GM12878 (cell line): Measurements from ENCODE around the gene DUOXA1. TPM values are rescaled to one million over a fixed set of nuclear protein-coding genes. Genes with fewer than 3 reads are reported as not detected.
A peak's percentile ranks its signal among the peaks of the same experiment; 100 is the strongest.

Experiments
- ATAC-seq: fragments of 200-7000 bp; cut with Tn5 transposase; 3 replicates; pipeline ENCODE4 v1.9.1; 2020; ENCODE audit warnings: mild to moderate bottlenecking, moderate library complexity
- BruUV-seq: library from RNA; stranded (reverse); fragments of 400-500 nt; replicated peaks from 2 replicates; lab custom pipeline; 2021; lab: Mats Ljungman, UMichigan
- CTCF ChIA-PET: fragments of 300-600 bp; sonication (Branson Sonifier 250); formaldehyde crosslinking; extraction: SDS; loops from one replicate; lab custom pipeline; 2021; ENCODE audit warnings: inconsistent platforms; lab: Yijun Ruan, JAX
- POLR2A ChIA-PET: fragments of 350-600 bp; formaldehyde crosslinking; extraction: SDS; loops from one replicate; lab custom pipeline; 2021; ENCODE audit warnings: inconsistent platforms; lab: Charles Lee
- RAD21 ChIA-PET: fragments of 300-600 bp; sonication (Branson Sonifier 250); formaldehyde crosslinking; loops from one replicate; lab custom pipeline; 2023; ENCODE audit warnings: antibody characterized with exemption; ENCODE audit not compliant: unreplicated experiment; lab: Charles Lee
- SMC1A ChIA-PET: fragments of 300-600 bp; sonication (Branson Sonifier 250); formaldehyde crosslinking; loops from one replicate; lab custom pipeline; 2023; ENCODE audit not compliant: unreplicated experiment, uncharacterized antibody; lab: Charles Lee
- DNase-seq: peaks from one replicate; pipeline ENCODE4 v3.0.0-alpha.2; 2011; ENCODE audit warnings: low read depth, low spot score
- FAIRE-seq: peaks from 3 replicates; lab custom pipeline; 2011; peaks lifted over from hg19 to GRCh38; lab: Jason Lieb, UNC
- H2AFZ ChIP-seq: 2 replicates; pipeline ENCODE4 v1.6.0; 2011; ENCODE audit warnings: low read depth, low read length, control low read depth; ENCODE audit not compliant: control insufficient read depth
- H3K27ac ChIP-seq: 2 replicates; pipeline ENCODE4 v1.5.1; 2011; ENCODE audit warnings: control low read depth; ENCODE audit not compliant: control insufficient read depth, insufficient read depth
- H3K27me3 ChIP-seq, 2 experiments: replicated peaks in 1 of 2; 2 replicates each; pipeline versions ENCODE4 v1.6.0 to v1.6.1; 2011; ENCODE audit warnings: low read length in 1 of 2; ENCODE audit not compliant: control insufficient read depth in 2 of 2, insufficient read depth in 2 of 2
- H3K36me3 ChIP-seq, 2 experiments: 2 replicates each; pipeline ENCODE4 v1.5.1; 2011; ENCODE audit warnings: low read length in 1 of 2; ENCODE audit not compliant: control insufficient read depth in 2 of 2, insufficient read depth in 2 of 2
- H3K4me1 ChIP-seq: 2 replicates; pipeline ENCODE4 v1.6.1; 2011; ENCODE audit warnings: mild to moderate bottlenecking, low read length, moderate library complexity, mixed read lengths; ENCODE audit not compliant: control insufficient read depth, insufficient read depth
- H3K4me2 ChIP-seq: 2 replicates; pipeline ENCODE4 v1.6.0; 2011; ENCODE audit warnings: control low read depth; ENCODE audit not compliant: control insufficient read depth, insufficient read depth
- H3K4me3 ChIP-seq: fragments of 200-600 bp; sonication (generic); 2 replicates; pipeline ENCODE4 v1.5.1; 2016
- H3K79me2 ChIP-seq: 2 replicates; pipeline ENCODE4 v1.6.0; 2011; ENCODE audit warnings: low read length; ENCODE audit not compliant: control insufficient read depth, insufficient read depth
- H3K9ac ChIP-seq: 2 replicates; pipeline ENCODE4 v1.8.0; 2011; ENCODE audit warnings: low read length, control low read depth, mixed read lengths; ENCODE audit not compliant: control insufficient read depth, insufficient read depth
- H3K9me3 ChIP-seq: replicated peaks from 3 replicates; pipeline ENCODE4 v1.5.1; 2011; ENCODE audit warnings: mild to moderate bottlenecking, low read length; ENCODE audit not compliant: control insufficient read depth, insufficient read depth
- H4K20me1 ChIP-seq: 2 replicates; pipeline ENCODE4 v1.6.0; 2011; ENCODE audit not compliant: control insufficient read depth, insufficient read depth
- BMI1 ChIP-seq: fragments of 450-650 bp; IDR thresholded peaks from 2 replicates; pipeline ENCODE4 v1.6.1; 2016; ENCODE audit warnings: mild to moderate bottlenecking, moderate library complexity, borderline replicate concordance
- CEBPZ ChIP-seq: fragments of 150-350 bp; IDR thresholded peaks from 2 replicates; pipeline ENCODE4 v1.6.1; 2016; ENCODE audit warnings: low read depth, low read length
- ETV6 ChIP-seq, 2 experiments: fragments of 450-650 bp in 1 of 2; IDR thresholded peaks in 1 of 2; conservative IDR thresholded peaks in 1 of 2; 2 replicates each; pipeline ENCODE4 v1.6.1; 2014; ENCODE audit warnings: antibody characterized with exemption in 1 of 2, borderline replicate concordance in 1 of 2, low read depth in 1 of 2, mild to moderate bottlenecking in 1 of 2, moderate library complexity in 1 of 2
- EZH2 ChIP-seq: IDR thresholded peaks from 2 replicates; pipeline ENCODE4 v1.6.1; 2012; ENCODE audit warnings: low read depth, mild to moderate bottlenecking, control low read depth, inconsistent platforms, low read length, borderline replicate concordance; ENCODE audit not compliant: control insufficient read depth
- NBN ChIP-seq: fragments of 450-650 bp; IDR thresholded peaks from 2 replicates; pipeline ENCODE4 v1.6.1; 2016
- RAD51 ChIP-seq: fragments of 450-650 bp; IDR thresholded peaks from 2 replicates; pipeline ENCODE4 v1.6.1; 2016; ENCODE audit warnings: moderate library complexity, mild to moderate bottlenecking, inconsistent platforms
- RUNX3 ChIP-seq: IDR thresholded peaks from 2 replicates; pipeline ENCODE4 v1.6.1; 2012; ENCODE audit warnings: low read length, inconsistent platforms
- WRNIP1 ChIP-seq: IDR thresholded peaks from 2 replicates; pipeline ENCODE4 v1.6.1; 2011; ENCODE audit warnings: low read depth, low read length, improper control_type of control experiment, borderline replicate concordance
- WGBS: methylation state at CpG from one replicate; pipeline ENCODE4 v1.1.6; 2016; ENCODE audit warnings: low lambda C conversion rate; ENCODE audit not compliant: insufficient replicate concordance, insufficient coverage; ENCODE audit errors: missing lambda C conversion rate; 5-methylcytosine and 5-hydroxymethylcytosine counted together
- in situ Hi-C: fragments of 300-500 bp; cut with MboI; formaldehyde crosslinking; loops from 9 replicates; pipeline ENCODE4 v1.14.3; 2018; ENCODE audit warnings: mixed read lengths
- intact Hi-C: fragments of 100-400 bp; cut with micrococcal nuclease; formaldehyde crosslinking; loops from one replicate; pipeline ENCODE4 v1.14.2; 2022; ENCODE audit not compliant: unreplicated experiment
- polyA plus RNA-seq, 11 experiments: library from polyadenylated mRNA; depleted of rRNA in 4 of 11; unstranded in 6 of 11; stranded (reverse) in 5 of 11; fragments of >200 nt; fragmentation: Nextera tagmentation in 4 of 11; fragmentation: Illumina TruSeq in 1 of 11; extraction: Ambion mirVana in 4 of 11; extraction: Trizol in 1 of 11; gene quantifications; 1 replicate in 1 of 11; 2 replicates in 10 of 11; pipeline versions ENCODE4 v1.2.1 to v1.2.3, GENCODE V29; 2011 to 2016; ENCODE audit warnings: inconsistent platforms in 2 of 11, missing spikeins in 2 of 11, low read depth in 1 of 11
- total RNA-seq, 4 experiments: library from RNA; depleted of rRNA in 3 of 4; stranded (reverse); fragments of >200 nt in 3 of 4; fragmentation: Illumina TruSeq in 1 of 4; extraction: Trizol in 1 of 4; gene quantifications; 2 replicates each; pipeline versions ENCODE4 v1.2.1 to v1.2.3, GENCODE V29; 2013 to 2021
- TF ChIP-seq, protein P1 (sequence below): IDR thresholded peaks from 2 replicates; pipeline ENCODE4 v1.6.1; 2011; ENCODE audit warnings: borderline replicate concordance, low read depth, mild to moderate bottlenecking, moderate library complexity, low read length; ENCODE audit not compliant: insufficient read depth, poor library complexity, severe bottlenecking
- TF ChIP-seq, protein P2 (sequence below): IDR thresholded peaks from 2 replicates; pipeline ENCODE4 v1.6.1; 2011; ENCODE audit warnings: low read depth, low read length, improper control_type of control experiment, borderline replicate concordance
- TF ChIP-seq, protein P3 (sequence below): fragments of 450-650 bp; IDR thresholded peaks from 2 replicates; pipeline ENCODE4 v1.6.1; 2017; ENCODE audit warnings: mild to moderate bottlenecking
- TF ChIP-seq, protein P4 (sequence below): fragments of 450-650 bp; IDR thresholded peaks from 2 replicates; pipeline ENCODE4 v1.6.1; 2017; ENCODE audit warnings: mild to moderate bottlenecking, low read depth, inconsistent platforms; ENCODE audit not compliant: poor library complexity, severe bottlenecking

Gene DUOXA1
- total and polyA plus RNA-seq, 10 of the 15 experiments (the other 5 are each of a cell fraction or from before 2014, with no cell fraction given) = 0.08 TPM; not detected in 9

DNA sequence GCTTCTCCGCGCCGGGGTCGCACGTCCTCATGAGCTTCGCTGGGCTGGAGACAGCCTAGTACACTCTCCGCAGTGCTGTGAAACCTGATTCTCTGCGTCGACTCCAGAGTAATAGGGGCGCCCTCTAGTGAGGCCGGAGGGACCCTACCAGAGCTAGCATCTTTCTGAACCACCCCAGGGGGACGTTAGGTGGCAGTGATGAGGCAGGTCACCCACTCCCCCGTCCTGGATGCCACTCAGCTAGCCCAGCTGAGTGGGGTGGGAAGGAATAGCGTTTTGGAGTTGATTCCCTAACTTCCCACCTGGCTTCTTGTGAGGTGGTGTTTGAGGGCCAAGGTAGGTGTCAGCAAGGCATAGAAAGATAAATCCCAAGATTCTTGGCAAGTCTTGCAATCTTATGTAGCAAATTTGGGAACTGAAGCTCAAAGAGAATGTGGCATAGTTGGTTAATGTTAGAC lies 11.5 kb downstream of the DUOXA1 start:
- Histone ChIP-seq H3K79me2 (no peaks in the 10 kb centered on the region), H3K4me1 (no peaks in the 10 kb centered on the region; the same call in 1 of the 2 replicates), H3K9me3 (no peaks in the 10 kb centered on the region), H2AFZ (no peak overlapping the region), H4K20me1 (no peaks in the 10 kb centered on the region), H3K27ac (no peak overlapping the region), H3K9ac (no peak overlapping the region), H3K4me3 (peak overlapping the region; percentile 0; the same call in 1 of the 2 replicates), H3K27me3 (peaks cover 15 to 29% of the 10 kb centered on the region in 2 experiments), H3K36me3 (no peaks in the 10 kb centered on the region), H3K4me2 (peak overlapping the region; percentile 24; the same call in 1 of the 2 replicates)
- peak; percentile 45 for DNase-seq
- ATAC-seq = peak; percentile 98
- ChIA-PET RAD21 (interaction anchor here (0.6 to 1.9 kb wide), 20 partner anchors 8 to 573 kb away, joined by 3 to 16 read pairs (median 3); partner anchors contain the start of gene SORD), POLR2A (no interaction called here), CTCF (interaction anchor here (0.6 to 2.2 kb wide), 64 partner anchors 9 to 394 kb away, joined by 3 to 27 read pairs (median 4); partner anchors contain the start of genes DUOX1 and SORD), SMC1A (interaction anchor here (0.7 to 1.8 kb wide), 12 partner anchors 9 to 365 kb away, joined by 3 to 9 read pairs (median 3); no protein-coding TSS in a partner anchor)
- BruUV-seq = no TSS peak
- peak; percentile 97 for FAIRE-seq
- intact Hi-C loops = no loop called here
- 4% methylated on average over 14 of the region's 14 CpGs for WGBS
- in situ Hi-C loops = loop anchor here (10.0 kb wide), 1 partner anchor 57 kb away; no protein-coding TSS in a partner anchor
- TF ChIP-seq, protein P1, sequence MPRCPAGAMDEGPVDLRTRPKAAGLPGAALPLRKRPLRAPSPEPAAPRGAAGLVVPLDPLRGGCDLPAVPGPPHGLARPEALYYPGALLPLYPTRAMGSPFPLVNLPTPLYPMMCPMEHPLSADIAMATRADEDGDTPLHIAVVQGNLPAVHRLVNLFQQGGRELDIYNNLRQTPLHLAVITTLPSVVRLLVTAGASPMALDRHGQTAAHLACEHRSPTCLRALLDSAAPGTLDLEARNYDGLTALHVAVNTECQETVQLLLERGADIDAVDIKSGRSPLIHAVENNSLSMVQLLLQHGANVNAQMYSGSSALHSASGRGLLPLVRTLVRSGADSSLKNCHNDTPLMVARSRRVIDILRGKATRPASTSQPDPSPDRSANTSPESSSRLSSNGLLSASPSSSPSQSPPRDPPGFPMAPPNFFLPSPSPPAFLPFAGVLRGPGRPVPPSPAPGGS = no peak
- no peak for TF ChIP-seq ETV6 (conservative IDR thresholded peaks at IDR 0.05 in 1 of 2, IDR thresholded peaks at IDR 0.05 in 1 of 2; ENCODE audit: borderline replicate concordance in 1 of 2, low read depth in 1 of 2)
- TF ChIP-seq WRNIP1 = peak; percentile 92
- TF ChIP-seq RUNX3 = no peak
- no peak for TF ChIP-seq BMI1
- TF ChIP-seq, protein P2, sequence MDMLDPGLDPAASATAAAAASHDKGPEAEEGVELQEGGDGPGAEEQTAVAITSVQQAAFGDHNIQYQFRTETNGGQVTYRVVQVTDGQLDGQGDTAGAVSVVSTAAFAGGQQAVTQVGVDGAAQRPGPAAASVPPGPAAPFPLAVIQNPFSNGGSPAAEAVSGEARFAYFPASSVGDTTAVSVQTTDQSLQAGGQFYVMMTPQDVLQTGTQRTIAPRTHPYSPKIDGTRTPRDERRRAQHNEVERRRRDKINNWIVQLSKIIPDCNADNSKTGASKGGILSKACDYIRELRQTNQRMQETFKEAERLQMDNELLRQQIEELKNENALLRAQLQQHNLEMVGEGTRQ = no peak
- no peak for TF ChIP-seq NBN
- TF ChIP-seq, protein P3, sequence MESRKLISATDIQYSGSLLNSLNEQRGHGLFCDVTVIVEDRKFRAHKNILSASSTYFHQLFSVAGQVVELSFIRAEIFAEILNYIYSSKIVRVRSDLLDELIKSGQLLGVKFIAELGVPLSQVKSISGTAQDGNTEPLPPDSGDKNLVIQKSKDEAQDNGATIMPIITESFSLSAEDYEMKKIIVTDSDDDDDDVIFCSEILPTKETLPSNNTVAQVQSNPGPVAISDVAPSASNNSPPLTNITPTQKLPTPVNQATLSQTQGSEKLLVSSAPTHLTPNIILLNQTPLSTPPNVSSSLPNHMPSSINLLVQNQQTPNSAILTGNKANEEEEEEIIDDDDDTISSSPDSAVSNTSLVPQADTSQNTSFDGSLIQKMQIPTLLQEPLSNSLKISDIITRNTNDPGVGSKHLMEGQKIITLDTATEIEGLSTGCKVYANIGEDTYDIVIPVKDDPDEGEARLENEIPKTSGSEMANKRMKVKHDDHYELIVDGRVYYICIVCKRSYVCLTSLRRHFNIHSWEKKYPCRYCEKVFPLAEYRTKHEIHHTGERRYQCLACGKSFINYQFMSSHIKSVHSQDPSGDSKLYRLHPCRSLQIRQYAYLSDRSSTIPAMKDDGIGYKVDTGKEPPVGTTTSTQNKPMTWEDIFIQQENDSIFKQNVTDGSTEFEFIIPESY = no peak
- no peak for TF ChIP-seq EZH2
- no peak for TF ChIP-seq RAD51
- TF ChIP-seq, protein P4, sequence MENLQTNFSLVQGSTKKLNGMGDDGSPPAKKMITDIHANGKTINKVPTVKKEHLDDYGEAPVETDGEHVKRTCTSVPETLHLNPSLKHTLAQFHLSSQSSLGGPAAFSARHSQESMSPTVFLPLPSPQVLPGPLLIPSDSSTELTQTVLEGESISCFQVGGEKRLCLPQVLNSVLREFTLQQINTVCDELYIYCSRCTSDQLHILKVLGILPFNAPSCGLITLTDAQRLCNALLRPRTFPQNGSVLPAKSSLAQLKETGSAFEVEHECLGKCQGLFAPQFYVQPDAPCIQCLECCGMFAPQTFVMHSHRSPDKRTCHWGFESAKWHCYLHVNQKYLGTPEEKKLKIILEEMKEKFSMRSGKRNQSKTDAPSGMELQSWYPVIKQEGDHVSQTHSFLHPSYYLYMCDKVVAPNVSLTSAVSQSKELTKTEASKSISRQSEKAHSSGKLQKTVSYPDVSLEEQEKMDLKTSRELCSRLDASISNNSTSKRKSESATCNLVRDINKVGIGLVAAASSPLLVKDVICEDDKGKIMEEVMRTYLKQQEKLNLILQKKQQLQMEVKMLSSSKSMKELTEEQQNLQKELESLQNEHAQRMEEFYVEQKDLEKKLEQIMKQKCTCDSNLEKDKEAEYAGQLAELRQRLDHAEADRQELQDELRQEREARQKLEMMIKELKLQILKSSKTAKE = no peak
- TF ChIP-seq CEBPZ = no peak
